Thoracic aorta (tissue), 2 donors: ENCODE measurements around the gene MLH3. TPM values are rescaled to one million over a fixed set of nuclear protein-coding genes. Genes with fewer than 3 reads are reported as not detected.

Experiments used
- ATAC-seq: fragments of 150-250 bp; one replicate; pipeline ENCODE4 v1.8.0; 2017; ENCODE audit warnings: low read depth; ENCODE audit not compliant: insufficient number of reproducible peaks, low FRiP score
- DNase-seq: peaks from one replicate; pipeline ENCODE4 v3.0.0-alpha.2; 2020; ENCODE audit warnings: low spot score
- H3K27ac ChIP-seq, 2 donors: fragments of 200-600 bp; sonication (generic); 1 replicate in 1 of 2; 2 replicates in 1 of 2; pipeline ENCODE4 v1.5.1; 2016; ENCODE audit warnings: mild to moderate bottlenecking in 2 of 2, moderate library complexity in 2 of 2
- H3K27me3 ChIP-seq: fragments of 200-600 bp; sonication (generic); replicated peaks from 2 replicates; pipeline ENCODE4 v1.6.0; 2016; ENCODE audit warnings: mild to moderate bottlenecking; ENCODE audit not compliant: insufficient read depth
- H3K36me3 ChIP-seq: fragments of 200-600 bp; sonication (generic); one replicate; pipeline ENCODE4 v1.5.1; 2016
- H3K4me1 ChIP-seq, 2 donors: fragments of 200-600 bp; sonication (generic); 1 replicate in 1 of 2; 2 replicates in 1 of 2; pipeline versions ENCODE4 v1.5.1 to v1.6.0; 2016; ENCODE audit warnings: low read depth in 2 of 2, mild to moderate bottlenecking in 1 of 2; ENCODE audit not compliant: control insufficient read depth in 1 of 2
- H3K4me3 ChIP-seq: fragments of 200-600 bp; sonication (generic); 2 replicates; pipeline ENCODE4 v1.5.1; 2016; ENCODE audit warnings: mild to moderate bottlenecking
- H3K9me3 ChIP-seq: fragments of 200-600 bp; sonication (generic); 2 replicates; pipeline ENCODE4 v1.5.1; 2016
- total RNA-seq, 2 donors: library from RNA; depleted of rRNA; stranded (reverse); fragments of >200 nt; gene quantifications; one replicate each; pipeline versions ENCODE4 v1.1.0 to v1.2.3, GENCODE V29; 2016
- TF ChIP-seq, protein P1 (sequence below): fragments of 200-600 bp; sonication (generic); IDR thresholded peaks from one replicate; pipeline ENCODE4 v1.5.1; 2019; ENCODE audit warnings: antibody characterized with exemption

MLH3 gene
- total RNA-seq, 2 donors from 2014 or later, result 17.9 to 30.2 TPM

GRCh38 chr14:75067212-75067611 is 15.9 kb upstream of the MLH3 start:
- H3K4me1 ChIP-seq, result peaks cover 5 to 37% of the 10 kb centered on the region in 2 donors

DNA sequence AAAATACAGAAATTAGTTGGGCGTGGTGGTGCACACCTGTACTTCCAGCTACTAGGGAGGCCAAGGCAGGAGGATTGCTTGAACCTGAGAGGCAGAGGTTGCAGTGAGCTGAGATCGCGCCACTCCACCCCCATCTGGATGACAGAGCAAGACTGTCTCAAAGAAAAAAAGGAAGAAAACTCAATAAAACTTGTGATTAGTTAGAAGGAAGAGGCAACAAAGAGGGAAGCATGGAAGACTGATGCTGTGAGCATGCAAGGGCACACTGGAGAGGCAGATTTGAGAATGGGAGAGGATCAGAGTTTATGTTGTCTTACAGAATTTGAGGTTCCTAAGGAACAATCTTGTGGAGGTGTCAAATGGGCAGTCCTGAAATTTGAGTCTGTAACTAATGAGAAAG is 15.4 kb upstream of the MLH3 start:
- H3K27me3 ChIP-seq, result no peaks in the 10 kb centered on the region
- no peak for DNase-seq
- no peak overlapping the region for H3K4me3 ChIP-seq
- no peak overlapping the region for H3K27ac ChIP-seq
- no peaks in the 10 kb centered on the region for H3K9me3 ChIP-seq
- ATAC-seq, result no peak
- H3K4me1 ChIP-seq, result peaks cover 5 to 37% of the 10 kb centered on the region in 2 donors
- TF ChIP-seq, protein P1, sequence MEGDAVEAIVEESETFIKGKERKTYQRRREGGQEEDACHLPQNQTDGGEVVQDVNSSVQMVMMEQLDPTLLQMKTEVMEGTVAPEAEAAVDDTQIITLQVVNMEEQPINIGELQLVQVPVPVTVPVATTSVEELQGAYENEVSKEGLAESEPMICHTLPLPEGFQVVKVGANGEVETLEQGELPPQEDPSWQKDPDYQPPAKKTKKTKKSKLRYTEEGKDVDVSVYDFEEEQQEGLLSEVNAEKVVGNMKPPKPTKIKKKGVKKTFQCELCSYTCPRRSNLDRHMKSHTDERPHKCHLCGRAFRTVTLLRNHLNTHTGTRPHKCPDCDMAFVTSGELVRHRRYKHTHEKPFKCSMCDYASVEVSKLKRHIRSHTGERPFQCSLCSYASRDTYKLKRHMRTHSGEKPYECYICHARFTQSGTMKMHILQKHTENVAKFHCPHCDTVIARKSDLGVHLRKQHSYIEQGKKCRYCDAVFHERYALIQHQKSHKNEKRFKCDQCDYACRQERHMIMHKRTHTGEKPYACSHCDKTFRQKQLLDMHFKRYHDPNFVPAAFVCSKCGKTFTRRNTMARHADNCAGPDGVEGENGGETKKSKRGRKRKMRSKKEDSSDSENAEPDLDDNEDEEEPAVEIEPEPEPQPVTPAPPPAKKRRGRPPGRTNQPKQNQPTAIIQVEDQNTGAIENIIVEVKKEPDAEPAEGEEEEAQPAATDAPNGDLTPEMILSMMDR, result no peak
- no peaks in the 10 kb centered on the region for H3K36me3 ChIP-seq

More at GRCh38 chr14:75067212-75067611, 15.9 kb upstream of the MLH3 start:
- Histone ChIP-seq H3K27me3 (no peaks in the 10 kb centered on the region), H3K36me3 (no peaks in the 10 kb centered on the region), H3K27ac (peak overlapping the region in 1 of 2 donors; percentile 84), H3K4me3 (no peak overlapping the region), H3K9me3 (no peaks in the 10 kb centered on the region)
- no peak for ATAC-seq
- TF ChIP-seq, protein P1, result no peak
- no peak for DNase-seq

DNA sequence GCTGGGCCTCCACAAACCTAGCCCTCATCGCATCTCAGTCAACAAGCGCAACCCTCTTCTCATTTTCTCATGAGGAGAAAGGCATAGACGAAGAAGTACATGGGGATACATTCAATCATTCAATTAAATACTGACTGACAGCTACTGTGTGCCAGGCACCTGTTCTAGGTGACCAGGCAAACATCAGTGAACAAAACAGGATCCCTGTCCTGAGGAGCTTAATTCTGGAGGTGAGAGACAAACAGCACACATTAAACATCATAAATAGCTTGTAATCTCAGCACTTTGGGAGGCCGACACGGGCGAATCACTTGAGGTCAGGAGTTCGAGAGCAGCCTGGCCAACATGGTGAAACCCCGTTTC is 12.9 kb upstream of the MLH3 start:
- Histone ChIP-seq H3K36me3 (no peaks in the 10 kb centered on the region), H3K4me1 (peaks cover 3 to 27% of the 10 kb centered on the region in 2 donors), H3K27me3 (no peaks in the 10 kb centered on the region), H3K27ac (peak overlapping the region in 1 of 2 donors; percentile 51), H3K4me3 (peak overlapping the region; percentile 86), H3K9me3 (no peaks in the 10 kb centered on the region)
- TF ChIP-seq, protein P1, result no peak
- DNase-seq (no peak), ATAC-seq (no peak)

- Histone ChIP-seq H3K4me1 (peaks cover 3 to 24% of the 10 kb centered on the region in 2 donors), H3K4me3 (peak within 1 kb of the TSS; percentile 86), H3K36me3 (no peaks in the 10 kb centered on the region), H3K9me3 (no peaks in the 10 kb centered on the region), H3K27ac (peak within 1 kb of the TSS; percentile 5 to 51), H3K27me3 (no peaks in the 10 kb centered on the region)
- ATAC-seq, result peak; percentile 77
- TF ChIP-seq, protein P1, result no peak
- peak; percentile 70 for DNase-seq
Observed at GRCh38 chr14:75063491-75064204, 12.4 kb upstream of the MLH3 start, which contains the start of gene ACYP1. Gene ACYP1, minus strand, starts transcription at chr14:75064024. Its CDS starts 471 bp downstream, at chr14:75063553.

GRCh38 chr14:75063013-75063412 is 11.7 kb upstream of the MLH3 start:
- peaks cover 3 to 18% of the 10 kb centered on the region in 2 donors for H3K4me1 ChIP-seq
- peak overlapping the region; percentile 86 for H3K4me3 ChIP-seq
- no peaks in the 10 kb centered on the region for H3K36me3 ChIP-seq
- TF ChIP-seq, protein P1, result no peak
- ATAC-seq, result no peak
- H3K27ac ChIP-seq, result no peak overlapping the region
- no peaks in the 10 kb centered on the region for H3K9me3 ChIP-seq
- no peak for DNase-seq
- no peaks in the 10 kb centered on the region for H3K27me3 ChIP-seq
